Transverse colon (tissue), 4 donors: ENCODE measurements around the gene PRR5. TPM values are rescaled to one million over a fixed set of nuclear protein-coding genes. Genes with fewer than 3 reads are reported as not detected.

Experiments
- DNase-seq: peaks from one replicate; pipeline ENCODE4 v3.0.0-alpha.2; 2019
- H3K27ac ChIP-seq, 4 donors: fragments of 200-600 bp; sonication (generic); 2 replicates each; pipeline ENCODE4 v1.5.1; 2016 to 2018; ENCODE audit warnings: inconsistent platforms in 4 of 4
- H3K27me3 ChIP-seq: fragments of 200-600 bp; sonication (generic); 2 replicates; pipeline ENCODE4 v1.5.1; 2017; ENCODE audit warnings: inconsistent platforms
- H3K36me3 ChIP-seq, 4 donors: fragments of 200-600 bp; sonication (generic); 2 replicates each; pipeline ENCODE4 v1.5.1; 2017 to 2019; ENCODE audit warnings: inconsistent platforms in 4 of 4
- H3K4me1 ChIP-seq, 4 donors: fragments of 200-600 bp; sonication (generic); 2 replicates each; pipeline ENCODE4 v1.5.1; 2017 to 2020; ENCODE audit warnings: inconsistent platforms in 4 of 4
- H3K4me3 ChIP-seq, 4 donors: fragments of 200-600 bp; sonication (generic); 1 replicate in 1 of 4; 2 replicates in 3 of 4; pipeline versions ENCODE4 v1.5.1 to v1.6.1; 2017 to 2019; ENCODE audit warnings: inconsistent platforms in 4 of 4
- H3K9me3 ChIP-seq, 2 donors: fragments of 200-600 bp; sonication (generic); 2 replicates each; pipeline ENCODE4 v1.5.1; 2017 to 2019; ENCODE audit warnings: inconsistent platforms in 2 of 2
- CTCF ChIP-seq, 5 experiments: fragments of 200-600 bp in 3 of 5; fragments of 450-650 bp in 2 of 5; sonication (generic) in 3 of 5; IDR thresholded peaks; 1 replicate in 2 of 5; 2 replicates in 3 of 5; pipeline ENCODE4 v1.5.1; 2016 to 2017; ENCODE audit warnings: antibody characterized with exemption in 5 of 5, inconsistent platforms in 3 of 5, mild to moderate bottlenecking in 2 of 5, moderate library complexity in 1 of 5
- EP300 ChIP-seq: sonication (generic); formaldehyde crosslinking; IDR thresholded peaks from one replicate; pipeline ENCODE4 v1.6.1; 2017; ENCODE audit warnings: antibody characterized with exemption, low read depth
- POLR2A ChIP-seq: fragments of 450-650 bp; IDR thresholded peaks from one replicate; pipeline ENCODE4 v1.6.1; 2016; ENCODE audit warnings: antibody characterized with exemption, mild to moderate bottlenecking, moderate library complexity
- POLR2AphosphoS5 ChIP-seq, 3 donors: sonication (generic); formaldehyde crosslinking; IDR thresholded peaks; one replicate each; pipeline ENCODE4 v1.6.1; 2016; ENCODE audit warnings: antibody characterized with exemption in 3 of 3
- WGBS, 2 donors: methylation state at CpG; one replicate each; pipeline ENCODE4 v1.1.5; 2018; ENCODE audit warnings: low coverage in 1 of 2; 5-methylcytosine and 5-hydroxymethylcytosine counted together
- in situ Hi-C, 4 donors: fragments of 200-750 bp; cut with MboI; loops; one replicate each; pipeline versions ENCODE4 v1.15.0 to v1.15.1; 2017; ENCODE audit warnings: low sequenced_read_pairs in 3 of 4, low pct_ligation_motif_present in 1 of 4, low pct_unique_long_range_greater_than_20kb in 1 of 4
- intact Hi-C: fragments of 100-400 bp; cut with DNase I; formaldehyde crosslinking; loops from one replicate; pipeline ENCODE4 v1.15.1; 2023; ENCODE audit warnings: low total_unique reads
- total RNA-seq, 4 donors: library from RNA; depleted of rRNA; stranded (reverse); fragments of >200 nt; gene quantifications; one replicate each; pipeline ENCODE4 v1.1.0, GENCODE V29; 2016

The PRR5 gene
- total RNA-seq, 4 donors from 2014 or later = 17.7 to 68.3 (median 22.2) TPM

DNA sequence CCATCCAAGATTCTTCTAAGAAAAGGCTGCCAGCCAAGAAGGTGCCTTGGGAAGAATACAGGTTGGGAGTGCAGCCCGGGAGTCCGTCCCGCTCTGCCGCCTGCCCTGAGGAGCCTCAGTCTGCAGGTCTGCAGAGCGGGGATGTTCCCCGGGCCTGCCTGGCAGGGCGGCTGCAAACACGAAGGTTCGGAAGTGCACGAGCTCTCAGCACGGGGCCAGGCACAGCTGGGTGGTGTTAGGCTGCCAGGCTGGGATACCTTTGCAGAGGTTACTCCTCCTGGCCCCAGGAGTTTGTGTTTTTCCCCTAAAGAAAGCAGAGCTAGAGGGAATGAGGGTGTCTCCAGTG is 9.4 kb upstream of the PRR5 start:
- in situ Hi-C loops = no loop called here

DNA sequence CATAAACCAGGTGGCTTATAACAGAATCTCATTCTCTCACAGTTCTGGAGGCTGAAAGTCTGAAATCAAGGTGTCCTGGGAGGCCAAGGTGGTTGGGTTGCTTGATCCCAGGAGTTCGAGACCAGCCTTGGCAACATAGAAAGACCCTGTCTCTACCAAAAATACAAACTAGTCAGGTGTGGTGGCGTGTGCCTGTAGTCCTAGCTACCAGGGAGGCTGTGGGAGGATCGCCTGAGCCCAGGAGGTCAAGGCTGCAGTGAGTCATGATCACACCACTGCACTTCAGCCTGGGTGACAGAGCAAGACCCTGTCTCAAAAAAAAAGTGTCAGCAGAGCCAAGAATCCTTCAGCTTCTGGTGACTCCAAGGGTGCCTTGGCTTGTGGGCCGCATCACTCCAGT is 8.9 kb upstream of the PRR5 start:
- WGBS, 2 donors = 68 to 100% methylated on average over 1 to 4 of the region's 4 CpGs
- Histone ChIP-seq H3K27ac (no peak overlapping the region), H3K4me1 (peaks cover 0 to 4% (median 0%) of the 10 kb centered on the region in 4 donors), H3K4me3 (no peak overlapping the region), H3K27me3 (no peaks in the 10 kb centered on the region), H3K36me3 (no peaks in the 10 kb centered on the region), H3K9me3 (no peaks in the 10 kb centered on the region)
- TF ChIP-seq CTCF (IDR thresholded peaks at IDR 0.05) = no peak
- no peak for TF ChIP-seq POLR2A
- no peak for TF ChIP-seq POLR2AphosphoS5 (IDR thresholded peaks at IDR 0.05)
- no peak for TF ChIP-seq EP300
- intact Hi-C loops = loop anchor here (2.0 kb wide), 1 partner anchor 40 kb away; no protein-coding TSS in a partner anchor
- in situ Hi-C loops = no loop called here
- DNase-seq = no peak

More for the DNA sequence above, 9.4 kb upstream of the PRR5 start:
- DNase-seq = no peak
- TF ChIP-seq EP300 (no peak), POLR2AphosphoS5 (IDR thresholded peaks at IDR 0.05) (no peak), CTCF (IDR thresholded peaks at IDR 0.05) (no peak), POLR2A (no peak)
- H3K4me1 ChIP-seq = peaks cover 0 to 2% (median 0%) of the 10 kb centered on the region in 4 donors
- WGBS, 2 donors = 92% methylated on average over 11 of the region's 11 CpGs; no CpG with 5 or more reads in 1 of the 2 donors
- no peaks in the 10 kb centered on the region for H3K27me3 ChIP-seq
- no peaks in the 10 kb centered on the region for H3K36me3 ChIP-seq
- no peak overlapping the region for H3K4me3 ChIP-seq
- intact Hi-C loops = loop anchor here (2.0 kb wide), 1 partner anchor 40 kb away; no protein-coding TSS in a partner anchor
- H3K27ac ChIP-seq = no peak overlapping the region
- H3K9me3 ChIP-seq = no peaks in the 10 kb centered on the region

- intact Hi-C loops = loop anchor here (2.0 kb wide), 1 partner anchor 39 kb away; no protein-coding TSS in a partner anchor
- Histone ChIP-seq H3K4me3 (no peak overlapping the region), H3K27me3 (no peaks in the 10 kb centered on the region), H3K9me3 (no peaks in the 10 kb centered on the region), H3K36me3 (no peaks in the 10 kb centered on the region), H3K4me1 (peaks cover 0 to 4% (median 0%) of the 10 kb centered on the region in 4 donors), H3K27ac (no peak overlapping the region)
- in situ Hi-C loops = no loop called here
- no peak for DNase-seq
- 87 to 100% methylated on average over 2 to 9 of the region's 9 CpGs for WGBS, 2 donors
- TF ChIP-seq EP300 (no peak), CTCF (IDR thresholded peaks at IDR 0.05) (no peak), POLR2A (no peak), POLR2AphosphoS5 (IDR thresholded peaks at IDR 0.05) (no peak)
Measured at GRCh38 chr22:44693756-44694155, 8.2 kb upstream of the PRR5 start.

DNA sequence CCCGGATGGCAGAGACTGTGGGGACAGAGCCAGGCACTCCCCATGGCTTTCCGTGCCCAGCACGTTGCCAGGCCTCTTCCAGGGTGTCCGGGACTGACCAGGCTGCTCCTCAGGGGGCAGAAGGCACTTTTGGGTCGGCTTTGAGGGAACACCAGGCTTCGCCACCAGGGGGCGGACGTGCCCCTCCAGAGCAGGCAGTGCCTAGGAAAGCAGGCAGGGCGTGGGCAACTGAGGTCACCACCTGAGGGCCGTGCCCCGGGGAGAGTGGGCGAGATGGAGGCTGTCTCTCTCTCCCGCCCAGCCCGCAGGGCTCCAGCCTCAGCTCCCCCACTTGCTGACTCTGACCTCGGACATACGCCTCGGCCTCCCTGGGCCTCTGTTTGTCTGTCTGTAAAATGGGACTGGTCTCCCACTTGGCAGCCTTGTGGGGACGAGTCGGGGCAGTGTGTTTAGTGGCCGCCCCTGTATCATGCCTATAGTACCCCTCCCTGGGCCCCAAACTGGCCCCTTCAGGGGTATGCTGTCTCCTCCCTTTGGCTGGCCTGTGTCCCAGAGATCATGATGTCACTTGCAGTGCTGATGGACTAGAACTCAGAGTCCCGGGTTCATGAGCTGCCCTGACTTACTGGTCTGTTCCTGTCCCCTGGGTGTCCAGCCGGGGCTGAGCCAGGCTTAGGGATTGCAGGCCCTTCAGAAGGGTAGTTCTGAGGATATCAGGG is 4.4 kb upstream of the PRR5 start:
- no peaks in the 10 kb centered on the region for H3K9me3 ChIP-seq
- H3K27me3 ChIP-seq = no peaks in the 10 kb centered on the region
- H3K36me3 ChIP-seq = no peaks in the 10 kb centered on the region
- 22% methylated on average over 22 of the region's 22 CpGs; no CpG with 5 or more reads in 1 of the 2 donors for WGBS, 2 donors
- TF ChIP-seq CTCF (IDR thresholded peaks at IDR 0.05) (peak; percentile 91 to 97 (median 95)), POLR2A (no peak), EP300 (no peak), POLR2AphosphoS5 (IDR thresholded peaks at IDR 0.05) (no peak)
- no peak overlapping the region for H3K4me3 ChIP-seq
- DNase-seq = peak; percentile 88
- in situ Hi-C loops = loop anchor here in 2 of 4 donors (5.0 kb wide), 2 partner anchors 35 to 40 kb away; no protein-coding TSS in a partner anchor
- H3K27ac ChIP-seq = peak overlapping the region in 3 of 4 donors; percentile 9 to 61 (median 48)
- H3K4me1 ChIP-seq = peaks cover 6 to 8% (median 7%) of the 10 kb centered on the region in 4 donors
- intact Hi-C loops = no loop called here
